ENCODE data around the gene PREPL.

The PREPL gene

DNA sequence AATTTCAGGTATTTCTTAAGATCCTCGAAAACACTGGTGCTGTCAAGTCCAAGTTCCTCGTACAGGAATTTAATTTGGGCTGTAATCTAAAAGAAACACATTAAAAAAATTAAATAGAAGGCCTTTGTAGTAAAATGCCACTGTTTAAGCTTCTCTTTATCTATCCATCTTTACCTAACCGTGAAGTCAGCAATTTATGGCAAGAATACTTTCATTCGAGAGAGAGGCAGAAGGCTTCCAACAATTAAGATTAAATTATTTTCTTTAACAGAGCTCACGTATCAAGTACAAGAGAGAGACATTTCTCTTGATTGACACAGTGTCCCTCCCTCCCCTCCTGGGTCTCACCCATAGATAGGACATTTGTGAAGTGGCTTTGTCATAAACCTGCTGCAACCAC lies 39.9 kb downstream of the PREPL start:
- Histone ChIP-seq H3K36me3 (peaks cover 62% of the 10 kb centered on the region), H3K27ac (no peak overlapping the region), H3K4me1 (ENCODE audit: control insufficient read depth in 1 of 2, insufficient read depth in 1 of 2, low read depth in 1 of 2, low read length in 1 of 2) (no peaks in the 10 kb centered on the region), H3K4me3 (ENCODE audit: low read depth in 1 of 2, low read length in 1 of 2) (no peak overlapping the region), H3K9me3 (no peaks in the 10 kb centered on the region), H3K27me3 (no peaks in the 10 kb centered on the region)
- no peak for TF ChIP-seq CTCF (IDR thresholded peaks at IDR 0.05)

GRCh38 chr2:44320832-44321231 lies 40.5 kb downstream of the PREPL start:
- Histone ChIP-seq H3K4me1 (ENCODE audit: control insufficient read depth in 1 of 2, insufficient read depth in 1 of 2, low read depth in 1 of 2, low read length in 1 of 2) (no peaks in the 10 kb centered on the region), H3K36me3 (peaks cover 59% of the 10 kb centered on the region)
- no peak for TF ChIP-seq CTCF (IDR thresholded peaks at IDR 0.05)

DNA sequence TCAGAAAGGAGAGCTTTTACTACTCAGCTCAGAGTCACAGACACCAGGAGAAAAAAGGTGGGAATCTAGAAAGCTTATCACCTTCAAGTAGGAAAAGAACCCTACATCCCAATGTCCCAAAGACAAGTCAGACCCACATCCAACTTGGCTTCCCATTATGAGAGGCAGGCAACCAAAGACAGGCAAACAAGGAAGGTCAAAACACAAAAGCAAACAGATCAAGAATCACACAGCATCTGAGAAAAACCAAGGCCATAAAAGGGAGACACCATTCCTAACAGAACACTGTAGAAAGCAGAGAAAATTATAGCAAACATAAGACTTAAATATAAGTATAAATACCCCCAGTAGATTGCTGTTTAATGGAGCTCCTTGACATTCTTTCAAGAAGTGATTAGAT lies 45.3 kb downstream of the PREPL start:
- H3K4me1 ChIP-seq (ENCODE audit: control insufficient read depth in 1 of 2, insufficient read depth in 1 of 2, low read depth in 1 of 2, low read length in 1 of 2): no peaks in the 10 kb centered on the region
- peaks cover under 1% of the 10 kb centered on the region for H3K9me3 ChIP-seq
- no peak for TF ChIP-seq CTCF (IDR thresholded peaks at IDR 0.05)
- no peak overlapping the region for H3K27ac ChIP-seq
- no peak overlapping the region for H3K4me3 ChIP-seq (ENCODE audit: low read depth in 1 of 2, low read length in 1 of 2)
- peaks cover 42% of the 10 kb centered on the region for H3K36me3 ChIP-seq
- H3K27me3 ChIP-seq: no peaks in the 10 kb centered on the region

More at GRCh38 chr2:44320832-44321231, 40.5 kb downstream of the PREPL start:
- Histone ChIP-seq H3K27me3 (no peaks in the 10 kb centered on the region), H3K27ac (no peak overlapping the region), H3K9me3 (no peaks in the 10 kb centered on the region), H3K4me3 (ENCODE audit: low read depth in 1 of 2, low read length in 1 of 2) (no peak overlapping the region)

GRCh38 chr2:44314362-44314761 lies 46.9 kb downstream of the PREPL start:
- TF ChIP-seq CTCF (IDR thresholded peaks at IDR 0.05): no peak
- Histone ChIP-seq H3K9me3 (peaks cover 15% of the 10 kb centered on the region), H3K36me3 (peaks cover 27% of the 10 kb centered on the region), H3K4me3 (ENCODE audit: low read depth in 1 of 2, low read length in 1 of 2) (no peak overlapping the region), H3K27me3 (no peaks in the 10 kb centered on the region), H3K4me1 (ENCODE audit: control insufficient read depth in 1 of 2, insufficient read depth in 1 of 2, low read depth in 1 of 2, low read length in 1 of 2) (no peaks in the 10 kb centered on the region), H3K27ac (no peak overlapping the region)

DNA sequence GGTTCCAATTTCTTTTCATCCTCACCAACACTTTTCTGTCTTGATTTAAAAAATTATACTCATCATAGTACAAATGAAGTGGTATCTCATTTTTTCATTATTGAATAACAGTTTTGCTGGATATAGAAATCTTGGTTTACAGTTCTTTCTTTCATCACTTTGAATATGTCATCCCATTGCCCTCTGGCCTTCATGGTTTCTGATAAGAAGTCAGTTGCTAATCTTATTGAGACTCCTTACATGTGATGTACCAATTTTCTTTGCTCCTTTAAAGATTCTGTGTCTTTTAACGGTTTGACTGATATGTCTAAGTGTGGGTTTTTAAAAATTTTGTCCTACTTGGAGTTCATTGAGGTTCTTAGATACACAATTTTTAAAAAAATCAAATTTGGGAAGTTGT lies 51.0 kb downstream of the PREPL start:
- peaks cover 15% of the 10 kb centered on the region for H3K9me3 ChIP-seq
- H3K4me3 ChIP-seq (ENCODE audit: low read depth in 1 of 2, low read length in 1 of 2): no peak overlapping the region
- TF ChIP-seq CTCF (IDR thresholded peaks at IDR 0.05): no peak
- peaks cover 25% of the 10 kb centered on the region for H3K36me3 ChIP-seq
- no peaks in the 10 kb centered on the region for H3K27me3 ChIP-seq
- H3K27ac ChIP-seq: no peak overlapping the region
- no peaks in the 10 kb centered on the region for H3K4me1 ChIP-seq (ENCODE audit: control insufficient read depth in 1 of 2, insufficient read depth in 1 of 2, low read depth in 1 of 2, low read length in 1 of 2)

DNA sequence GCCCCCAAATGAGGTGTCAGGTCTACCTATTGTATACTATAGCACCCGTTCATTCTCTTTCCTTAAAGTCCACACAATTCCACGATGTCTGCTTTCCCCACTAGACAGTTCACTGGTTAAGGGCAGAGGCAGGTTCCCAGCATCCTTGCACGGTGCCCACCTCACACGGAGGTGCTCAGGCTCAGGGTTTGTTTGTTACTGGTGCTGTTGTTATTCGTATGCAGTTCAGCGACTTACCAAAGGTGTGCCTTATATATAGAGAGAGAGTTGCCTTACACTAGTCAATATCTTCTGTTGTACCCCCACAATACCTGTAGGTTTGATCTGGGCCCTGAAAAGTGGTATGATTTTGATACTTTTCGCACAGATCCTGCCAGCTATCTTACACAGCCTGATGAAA lies 55.4 kb downstream of the PREPL start:
- Histone ChIP-seq H3K36me3 (no peaks in the 10 kb centered on the region), H3K4me3 (ENCODE audit: low read depth in 1 of 2, low read length in 1 of 2) (no peak overlapping the region), H3K4me1 (ENCODE audit: control insufficient read depth in 1 of 2, insufficient read depth in 1 of 2, low read depth in 1 of 2, low read length in 1 of 2) (no peaks in the 10 kb centered on the region), H3K9me3 (peaks cover 13% of the 10 kb centered on the region), H3K27ac (no peak overlapping the region), H3K27me3 (no peaks in the 10 kb centered on the region)
- TF ChIP-seq CTCF (IDR thresholded peaks at IDR 0.05): no peak
